ENCODE measurements around the gene CSF1. TPM values are rescaled to one million over a fixed set of nuclear protein-coding genes. Genes with fewer than 3 reads are reported as not detected.

The CSF1 gene
- total RNA-seq, 1 donor from 2014 or later = 28.9 TPM

- Mint-ChIP-seq H3K9me3 (peaks cover 21% of the 10 kb centered on the region), H3K4me3 (no peak overlapping the region), H3K27ac (no peak overlapping the region), H3K4me1 (peaks cover 6% of the 10 kb centered on the region), H3K27me3 (ENCODE audit: low read depth) (no peaks in the 10 kb centered on the region), H3K36me3 (peaks cover 2% of the 10 kb centered on the region)
- TF ChIP-seq CTCF (IDR thresholded peaks at IDR 0.05; ENCODE audit: unreplicated experiment) = no peak
- no peak for DNase-seq (ENCODE audit: low spot score in 2 of 2, unreplicated experiment in 2 of 2)
These were observed 44.6 kb upstream of the CSF1 start for GRCh38 chr1:109866071-109866470.

GRCh38 chr1:109873278-109874175 lies 37.1 kb upstream of the CSF1 start:
- peaks cover 28% of the 10 kb centered on the region for H3K4me1 Mint-ChIP-seq
- DNase-seq (ENCODE audit: low spot score in 2 of 2, unreplicated experiment in 2 of 2) = no peak
- no peaks in the 10 kb centered on the region for H3K36me3 Mint-ChIP-seq
- no peak for TF ChIP-seq CTCF (IDR thresholded peaks at IDR 0.05; ENCODE audit: unreplicated experiment)
- H3K27me3 Mint-ChIP-seq (ENCODE audit: low read depth) = no peaks in the 10 kb centered on the region
- H3K27ac Mint-ChIP-seq = no peak overlapping the region
- H3K9me3 Mint-ChIP-seq = no peaks in the 10 kb centered on the region
- no peak overlapping the region for H3K4me3 Mint-ChIP-seq

GRCh38 chr1:109874445-109874844 lies 36.2 kb upstream of the CSF1 start:
- Mint-ChIP-seq H3K27me3 (ENCODE audit: low read depth) (no peaks in the 10 kb centered on the region), H3K4me3 (no peak overlapping the region), H3K9me3 (no peaks in the 10 kb centered on the region), H3K4me1 (peaks cover 28% of the 10 kb centered on the region), H3K27ac (no peak overlapping the region), H3K36me3 (no peaks in the 10 kb centered on the region)
- DNase-seq (ENCODE audit: low spot score in 2 of 2, unreplicated experiment in 2 of 2) = no peak
- TF ChIP-seq CTCF (IDR thresholded peaks at IDR 0.05; ENCODE audit: unreplicated experiment) = no peak

- H3K4me1 Mint-ChIP-seq = peaks cover 28% of the 10 kb centered on the region
- no peak for TF ChIP-seq CTCF (IDR thresholded peaks at IDR 0.05; ENCODE audit: unreplicated experiment)
- H3K4me3 Mint-ChIP-seq = no peak overlapping the region
- H3K27ac Mint-ChIP-seq = no peak overlapping the region
- no peaks in the 10 kb centered on the region for H3K36me3 Mint-ChIP-seq
- no peaks in the 10 kb centered on the region for H3K9me3 Mint-ChIP-seq
- H3K27me3 Mint-ChIP-seq (ENCODE audit: low read depth) = no peaks in the 10 kb centered on the region
- DNase-seq (ENCODE audit: low spot score in 2 of 2, unreplicated experiment in 2 of 2) = no peak
These were observed 34.8 kb upstream of the CSF1 start for GRCh38 chr1:109875874-109876273.

- Mint-ChIP-seq H3K27ac (peak overlapping the region; percentile 98), H3K4me3 (no peak overlapping the region), H3K9me3 (no peaks in the 10 kb centered on the region), H3K36me3 (no peaks in the 10 kb centered on the region), H3K4me1 (peaks cover 36% of the 10 kb centered on the region), H3K27me3 (ENCODE audit: low read depth) (no peaks in the 10 kb centered on the region)
- no peak for DNase-seq (ENCODE audit: low spot score in 2 of 2, unreplicated experiment in 2 of 2)
- TF ChIP-seq CTCF (IDR thresholded peaks at IDR 0.05; ENCODE audit: unreplicated experiment) = no peak
These were observed 33.9 kb upstream of the CSF1 start for GRCh38 chr1:109876617-109877316.
